ENCODE results near the gene CECR2.
"Not testable (repeated sequence)": the region's sequence is repeated elsewhere in the genome, so short reads cannot be mapped to it uniquely, and the experiment has no call there.

Gene CECR2

DNA sequence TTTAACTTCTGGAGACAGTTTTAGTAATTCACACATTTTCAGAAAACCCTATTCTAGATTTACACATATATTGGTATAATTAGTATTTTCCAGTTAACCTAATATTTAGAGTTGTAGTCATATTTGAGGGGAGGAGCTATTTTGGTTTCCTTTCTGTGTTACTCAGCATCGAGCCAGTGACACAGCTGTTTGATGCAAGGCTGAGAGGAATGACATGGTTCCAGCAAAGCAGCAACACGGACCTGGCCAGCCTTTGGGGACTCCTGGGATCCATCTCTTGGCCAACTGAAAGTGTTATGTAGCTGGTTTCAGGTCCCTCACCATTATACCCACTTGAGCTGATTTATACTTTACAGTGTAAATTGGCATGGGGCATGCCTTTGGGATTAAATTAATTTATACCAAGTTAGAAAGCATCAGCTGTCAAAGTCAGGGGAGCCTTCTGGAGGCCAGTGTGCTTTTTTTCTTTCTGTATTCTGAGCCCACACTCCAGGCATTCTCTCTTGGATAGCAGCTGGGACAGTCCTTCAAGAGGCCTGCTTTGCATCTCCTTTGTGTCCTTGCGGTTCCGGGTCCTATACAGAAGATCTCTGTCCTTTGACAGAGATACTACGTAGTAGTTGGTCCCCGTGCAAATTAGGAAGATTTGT lies 102.8 kb downstream of the CECR2 start:
- no peak for FAIRE-seq

DNA sequence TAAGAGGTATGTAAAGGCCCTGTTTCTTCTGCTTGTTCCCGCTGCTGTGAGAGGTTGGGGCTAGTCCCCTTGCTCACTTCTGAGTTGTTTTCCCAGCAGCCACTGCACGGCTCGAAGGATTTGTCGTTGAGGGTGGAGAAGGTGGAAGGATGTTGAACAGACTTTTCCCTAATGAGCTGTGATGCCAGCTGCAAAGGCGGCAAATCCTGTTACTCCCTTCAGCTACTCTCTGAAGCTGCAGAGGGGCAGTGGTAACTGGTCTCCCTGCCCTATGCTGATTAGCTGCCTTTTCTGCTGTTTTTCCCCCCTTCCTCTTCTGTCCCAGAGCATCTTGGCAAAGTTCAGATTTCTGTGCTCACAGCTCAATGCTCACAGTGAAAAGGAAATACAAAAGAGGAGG lies 103.7 kb downstream of the CECR2 start:
- FAIRE-seq = no peak

DNA sequence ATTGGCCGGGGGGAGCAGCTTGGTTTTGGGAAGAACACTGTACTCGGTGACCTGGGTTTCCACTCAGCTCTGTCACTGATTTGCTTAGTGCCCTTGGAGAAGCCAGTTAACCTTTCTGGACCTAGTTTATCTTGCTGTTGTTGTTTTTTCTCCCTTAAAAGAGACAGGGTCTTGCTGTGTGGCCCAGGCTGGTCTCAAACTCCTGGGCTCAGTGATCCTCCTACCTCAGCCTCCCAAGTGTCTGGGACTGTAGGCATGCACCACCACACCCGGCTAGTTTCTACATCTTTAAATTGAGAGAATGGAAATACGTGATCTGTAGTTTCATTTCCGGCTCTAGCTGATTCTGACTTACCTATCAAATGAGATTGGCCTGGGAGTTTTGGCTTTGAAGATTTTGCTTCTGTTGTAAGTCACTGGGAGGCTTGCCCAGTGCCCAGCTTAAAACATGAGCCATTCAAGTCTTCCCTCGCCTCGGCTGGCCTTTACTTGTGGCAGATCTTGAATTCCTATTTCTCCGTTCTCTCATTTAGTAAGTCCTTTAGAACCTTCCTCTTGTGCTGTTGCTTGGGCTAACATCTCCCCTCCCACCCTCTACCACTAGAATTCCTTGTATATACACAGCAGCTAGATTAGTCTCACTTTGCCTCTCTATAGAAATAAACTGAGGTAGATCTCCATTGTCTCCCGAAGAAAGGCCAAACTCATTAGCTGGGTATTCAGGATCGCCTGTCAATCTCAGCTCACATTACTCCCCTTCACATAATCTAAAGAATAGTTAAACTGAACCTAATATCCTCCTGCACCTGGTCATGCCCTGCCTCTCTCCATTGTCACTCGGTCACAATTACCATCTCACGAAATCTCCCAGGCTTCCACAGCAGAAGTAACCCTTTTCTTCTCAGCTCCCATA lies 106.3 kb downstream of the CECR2 start:
- FAIRE-seq = no peak

DNA sequence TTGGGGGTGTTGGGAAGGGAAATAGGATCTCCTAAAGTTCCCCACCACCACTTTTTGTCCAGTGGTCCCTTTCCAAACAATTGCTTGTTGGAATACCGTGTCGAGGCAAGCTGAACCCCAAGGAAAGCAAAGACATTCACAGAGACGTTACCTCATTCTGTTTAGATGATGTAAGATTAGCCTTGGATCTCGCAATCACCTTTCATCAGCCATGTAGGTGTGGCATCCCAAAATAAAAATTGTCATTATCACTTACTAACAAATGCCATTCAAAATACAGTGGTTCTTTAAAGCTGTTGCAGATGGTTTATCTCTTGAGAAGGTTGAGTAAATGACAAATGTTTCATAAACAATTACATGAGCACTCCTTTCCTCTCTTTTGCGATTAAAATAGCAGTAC lies 107.6 kb downstream of the CECR2 start:
- FAIRE-seq = no peak

DNA sequence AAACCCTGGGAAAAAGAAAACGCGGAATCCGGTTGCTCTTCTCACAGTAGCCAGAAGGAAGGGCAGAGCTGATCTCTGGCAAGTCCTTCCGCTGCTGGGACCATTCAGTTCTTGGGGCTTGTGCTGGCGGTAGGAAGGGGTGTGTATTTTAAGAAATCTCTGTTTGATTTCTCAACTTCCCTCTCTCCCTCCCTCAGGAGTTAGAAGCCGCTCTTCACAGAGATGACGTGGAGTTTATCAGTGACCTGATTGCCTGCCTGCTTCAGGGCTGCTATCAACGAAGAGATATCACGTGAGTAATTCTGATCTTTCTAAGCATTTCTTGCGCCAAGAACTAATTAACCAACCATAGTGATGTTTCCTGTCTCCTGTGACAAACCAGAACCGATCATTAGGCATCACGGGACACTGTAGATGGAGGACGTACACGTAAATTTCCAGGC lies 108.2 kb downstream of the CECR2 start:
- FAIRE-seq = no peak

DNA sequence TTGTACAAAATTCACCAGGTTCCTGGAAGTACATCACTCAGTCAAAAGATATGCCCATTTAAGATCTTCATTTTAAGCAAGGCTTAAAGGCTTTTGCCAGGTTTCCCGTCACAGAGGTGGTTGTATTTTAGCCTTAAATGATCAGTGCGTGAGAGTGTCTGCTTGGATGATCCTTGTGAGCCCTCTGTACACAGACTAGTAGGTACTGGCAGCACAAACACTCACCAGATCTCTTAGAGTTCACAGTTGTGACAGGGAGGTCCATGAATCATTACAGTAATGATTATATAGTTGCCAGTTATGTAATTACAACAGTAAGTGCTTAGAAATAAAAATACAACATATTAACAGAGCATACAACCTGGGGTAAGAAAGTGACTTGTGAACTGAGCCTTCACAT lies 109.9 kb downstream of the CECR2 start:
- no peak for FAIRE-seq

DNA sequence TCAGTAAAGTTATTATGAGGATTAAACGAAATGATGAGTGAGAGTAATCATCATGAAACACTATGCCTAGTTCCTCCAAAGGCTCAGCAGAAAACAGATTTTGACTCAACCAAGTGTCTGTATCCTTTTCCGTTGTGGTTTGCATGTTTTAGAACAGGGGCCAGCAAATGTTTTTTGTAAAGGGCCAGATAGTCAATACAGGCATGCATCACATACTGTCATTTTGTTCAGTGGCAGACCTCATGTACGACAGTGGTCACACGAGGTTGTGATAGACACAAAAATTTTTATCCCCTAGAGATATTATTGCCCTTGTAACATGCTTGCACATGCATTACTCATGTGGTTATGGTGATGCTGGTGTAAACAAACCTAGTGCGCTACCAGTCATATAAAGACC lies 112.2 kb downstream of the CECR2 start:
- no peak for FAIRE-seq

DNA sequence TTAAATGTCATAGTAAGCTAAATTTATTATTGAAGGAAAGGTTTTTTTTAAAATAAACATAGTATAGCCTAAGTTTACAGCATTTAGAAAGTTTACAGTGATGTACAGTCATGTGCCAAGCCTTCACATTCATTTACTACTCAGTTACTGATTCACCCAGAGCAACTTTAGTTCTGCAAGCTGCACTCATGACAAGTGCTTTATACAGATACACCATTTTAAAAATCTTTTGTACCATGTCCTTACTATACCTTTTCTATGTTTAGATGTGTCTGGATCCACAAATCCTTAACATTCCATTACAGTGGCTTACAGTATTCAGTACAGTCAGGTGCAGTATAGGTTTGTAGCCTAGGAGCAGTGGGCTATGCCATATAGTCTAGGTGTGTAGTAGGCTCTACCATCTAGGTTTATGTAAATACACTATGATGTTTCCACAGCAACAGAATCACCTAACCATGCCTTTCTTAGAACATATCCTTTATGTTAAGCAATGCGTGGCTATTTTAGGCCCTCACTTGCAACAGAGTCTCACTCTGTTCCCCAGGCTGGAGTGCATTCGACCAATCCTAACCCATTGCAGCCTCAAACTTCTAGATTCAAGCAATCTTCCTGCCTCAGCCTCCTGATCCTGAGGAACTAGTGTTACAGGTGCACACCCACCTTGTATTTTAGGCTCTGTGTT lies 114.6 kb downstream of the CECR2 start:
- FAIRE-seq = no peak

DNA sequence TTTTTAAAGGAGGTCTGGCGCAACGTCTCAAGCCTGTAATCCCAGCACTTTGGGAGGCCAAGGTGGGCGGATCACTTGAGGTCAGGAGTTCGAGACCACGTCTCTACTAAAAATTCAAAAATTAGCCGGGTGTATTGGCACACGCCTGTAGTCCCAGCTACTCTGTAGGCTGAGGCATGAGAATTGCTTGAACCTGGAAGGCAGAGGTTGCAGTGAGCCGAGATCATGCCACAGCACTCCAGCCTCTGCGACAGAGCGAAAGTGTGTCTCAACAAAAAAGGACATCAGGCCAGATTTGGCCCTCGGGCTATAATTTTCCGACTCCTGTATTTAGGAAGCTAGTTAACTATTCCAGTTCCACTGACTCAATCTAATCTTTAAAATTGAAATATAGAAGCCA lies 115.3 kb downstream of the CECR2 start:
- FAIRE-seq = no peak

DNA sequence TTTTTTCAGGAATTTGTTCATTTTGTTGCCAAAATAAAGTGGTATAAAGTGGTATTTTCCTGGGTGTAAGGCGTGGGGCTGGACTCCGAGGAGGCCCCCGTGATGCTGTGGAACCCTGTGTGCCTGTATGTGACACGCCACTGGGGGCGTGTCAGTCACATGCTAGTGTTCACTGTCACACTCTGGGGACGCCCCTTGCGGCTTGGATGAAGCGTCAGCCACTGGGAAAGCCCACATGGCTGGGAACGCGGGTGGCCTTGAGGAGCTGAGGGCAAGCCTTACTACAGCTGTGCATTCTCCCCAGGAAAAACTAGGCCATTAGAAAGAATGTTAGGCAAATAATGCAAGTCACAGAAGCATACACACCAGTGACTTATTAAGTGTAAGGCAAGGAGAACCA lies 117.1 kb downstream of the CECR2 start:
- FAIRE-seq = no peak

DNA sequence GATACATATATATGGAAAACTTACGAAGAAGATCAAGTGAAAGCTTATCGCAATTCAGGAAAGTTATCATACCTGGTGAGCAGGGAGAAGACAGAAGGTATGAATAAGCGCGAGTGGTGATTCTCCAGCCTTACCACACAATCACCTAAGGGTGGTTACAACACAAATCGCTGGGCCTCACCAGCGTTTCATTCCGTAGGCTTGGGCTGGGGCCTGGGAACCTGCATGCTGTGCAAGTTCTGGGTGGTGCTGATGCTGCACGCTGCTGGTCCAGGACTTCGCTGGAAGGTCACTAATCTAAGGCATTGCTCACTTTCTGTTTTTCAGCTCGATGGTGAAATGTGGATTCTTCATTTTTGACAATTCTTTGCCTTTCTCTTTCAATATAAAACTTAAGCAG lies 117.5 kb downstream of the CECR2 start:
- FAIRE-seq = no peak

DNA sequence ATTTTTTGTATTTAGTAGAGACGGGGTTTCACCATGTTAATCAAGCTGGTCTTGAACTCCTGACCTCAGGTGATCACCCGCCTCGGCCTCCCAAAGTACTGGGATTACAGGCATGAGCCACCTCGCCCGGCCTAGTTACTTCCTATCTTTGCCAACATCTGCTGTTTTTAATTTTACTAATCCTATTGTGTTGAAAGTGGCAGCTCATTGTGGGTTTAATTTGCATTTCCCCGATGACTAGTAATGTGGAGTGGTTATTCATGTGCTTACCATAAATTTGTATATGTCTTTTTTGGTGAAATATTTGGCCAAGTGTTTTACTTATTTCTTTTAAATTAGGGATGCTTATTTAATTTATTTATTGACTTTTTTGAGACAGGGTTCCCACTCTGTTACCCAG lies 119.8 kb downstream of the CECR2 start:
- no peak for FAIRE-seq

DNA sequence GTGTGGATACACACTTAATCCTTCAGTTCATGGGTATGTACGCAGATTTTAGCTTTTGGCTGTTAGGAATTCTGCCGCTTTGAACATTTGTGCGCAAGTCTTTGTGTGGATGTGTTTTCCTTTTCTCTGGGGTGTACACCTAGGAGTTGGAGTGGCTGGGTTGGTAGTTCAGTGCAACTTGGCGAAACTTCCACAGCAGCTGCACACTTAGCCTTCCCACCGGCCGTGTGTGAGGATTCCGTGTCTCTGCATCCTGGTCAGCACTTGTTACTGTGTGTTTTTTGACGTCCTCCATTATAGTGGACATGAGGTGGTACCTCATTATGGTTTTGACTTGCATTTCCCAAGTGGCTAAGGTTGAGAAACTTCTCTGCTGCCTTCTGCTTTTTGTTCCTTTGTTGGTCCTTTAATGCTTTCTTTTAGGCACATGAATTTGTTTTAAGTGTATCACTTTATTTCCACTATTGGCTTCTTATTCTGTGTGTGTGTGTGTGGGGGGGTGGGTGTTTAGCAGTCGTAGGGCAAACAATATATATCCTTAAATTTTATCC lies 121.9 kb downstream of the CECR2 start:
- FAIRE-seq = no peak

DNA sequence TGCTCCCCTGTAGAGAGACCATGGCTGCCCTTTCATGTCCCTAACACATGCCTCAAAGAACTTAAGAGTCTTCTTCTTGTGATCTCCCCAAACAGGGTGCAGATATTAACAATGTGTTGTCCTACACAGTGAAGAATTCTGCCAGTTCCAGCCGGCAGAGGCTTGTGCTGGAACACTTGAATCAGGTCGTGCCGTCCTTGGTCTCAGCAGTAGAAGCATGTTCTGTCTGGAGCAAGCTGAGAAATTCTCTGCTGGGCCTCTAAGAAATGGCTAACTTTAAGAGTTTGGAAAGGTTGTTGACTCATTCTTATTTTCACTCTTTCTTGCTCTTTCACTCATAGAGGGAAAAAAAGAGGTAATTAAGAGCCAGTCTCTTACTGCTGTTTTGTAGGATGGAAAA lies 123.0 kb downstream of the CECR2 start:
- FAIRE-seq = no peak

DNA sequence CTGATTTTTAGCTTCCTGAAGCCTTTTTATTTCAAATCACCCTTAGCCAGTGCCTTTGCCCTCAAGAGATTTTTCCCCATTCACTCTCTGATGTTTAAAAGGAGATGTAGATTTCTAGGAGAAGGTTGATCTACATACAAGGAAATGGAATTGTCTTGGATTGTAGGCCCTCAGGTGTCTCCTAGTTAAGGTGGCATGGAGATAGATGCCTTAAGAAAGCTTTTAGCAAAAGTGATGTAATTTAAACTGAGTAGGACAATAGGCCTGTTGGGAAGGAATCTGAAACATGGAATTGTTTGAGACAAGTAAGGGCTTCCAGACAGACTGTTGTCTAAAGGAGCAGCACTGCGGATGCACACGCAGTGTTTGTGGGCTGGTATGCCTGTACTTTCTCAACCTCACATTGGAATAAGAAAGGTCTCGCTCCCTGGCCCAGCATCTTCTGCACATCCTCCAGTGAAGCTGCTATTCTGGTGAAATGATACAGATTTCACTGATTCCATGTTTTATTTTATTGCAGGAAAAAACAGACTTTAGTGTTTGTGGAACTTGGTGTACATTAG lies 124.2 kb downstream of the CECR2 start:
- FAIRE-seq = no peak

DNA sequence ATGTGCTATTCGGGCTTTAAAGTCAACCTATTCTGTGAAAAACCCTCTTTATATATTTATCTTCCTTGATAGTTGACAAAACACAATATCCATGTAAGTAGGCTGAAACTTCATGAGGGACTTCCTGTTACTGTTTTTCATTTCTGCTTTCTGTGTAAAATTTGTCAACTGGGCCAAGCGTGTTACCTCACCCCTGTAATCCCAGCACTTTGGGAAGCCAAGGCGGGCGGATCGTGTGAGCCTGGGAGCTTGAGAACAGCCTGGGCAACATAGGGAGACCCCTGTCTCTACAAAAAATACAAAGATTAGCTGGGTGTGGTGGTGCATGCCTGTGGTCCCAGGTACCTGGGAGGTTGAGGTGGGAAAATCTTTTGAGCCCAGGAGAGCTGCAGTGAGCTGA lies 127.6 kb downstream of the CECR2 start:
- no peak for FAIRE-seq

DNA sequence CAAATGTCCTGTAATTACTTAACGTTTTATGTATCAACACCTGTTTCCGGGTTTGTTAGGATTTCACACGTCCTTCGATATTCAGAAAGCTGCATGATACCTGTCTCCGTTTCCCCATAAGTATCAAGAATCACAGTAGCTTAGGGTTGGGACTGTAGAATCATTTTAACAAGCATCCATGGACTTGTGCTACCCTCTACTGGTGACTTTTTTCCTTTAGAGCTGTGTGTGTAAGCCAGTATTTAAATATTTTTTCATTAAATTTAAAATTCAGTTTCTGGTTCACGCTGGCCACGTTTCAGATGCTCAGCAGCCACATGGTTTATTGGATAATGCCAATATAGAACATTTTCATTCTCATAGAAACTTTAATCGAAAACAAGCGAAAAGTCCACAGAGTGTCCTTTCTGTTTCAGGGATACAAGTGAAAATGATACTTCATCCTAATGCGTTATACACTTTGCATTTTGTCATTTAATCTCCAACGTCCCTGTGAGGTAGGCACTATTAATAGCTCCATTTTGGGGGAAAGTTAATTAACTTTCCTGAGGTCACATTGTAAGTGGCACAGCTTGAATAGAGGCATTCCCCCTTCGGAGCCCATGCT lies 132.5 kb downstream of the CECR2 start:
- FAIRE-seq = peak; percentile 82

DNA sequence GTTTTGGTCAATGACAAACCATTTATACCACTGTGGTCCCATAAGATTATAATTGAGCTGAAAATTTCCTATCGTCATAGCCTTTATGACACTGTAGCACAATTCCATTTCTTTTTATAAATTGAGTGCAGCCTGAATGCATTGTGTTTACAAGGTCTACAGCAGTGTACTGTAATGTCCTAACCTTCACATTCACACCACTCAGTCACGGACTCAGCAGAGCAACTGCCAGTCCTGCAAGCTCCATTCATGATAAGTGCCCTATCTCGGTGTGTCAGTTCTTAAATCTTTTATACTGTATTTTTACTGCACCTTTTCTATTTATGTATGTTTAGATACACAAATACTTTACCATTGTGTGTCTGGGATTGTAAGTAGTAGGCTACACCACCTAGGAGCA lies 138.8 kb downstream of the CECR2 start:
- FAIRE-seq = no peak

DNA sequence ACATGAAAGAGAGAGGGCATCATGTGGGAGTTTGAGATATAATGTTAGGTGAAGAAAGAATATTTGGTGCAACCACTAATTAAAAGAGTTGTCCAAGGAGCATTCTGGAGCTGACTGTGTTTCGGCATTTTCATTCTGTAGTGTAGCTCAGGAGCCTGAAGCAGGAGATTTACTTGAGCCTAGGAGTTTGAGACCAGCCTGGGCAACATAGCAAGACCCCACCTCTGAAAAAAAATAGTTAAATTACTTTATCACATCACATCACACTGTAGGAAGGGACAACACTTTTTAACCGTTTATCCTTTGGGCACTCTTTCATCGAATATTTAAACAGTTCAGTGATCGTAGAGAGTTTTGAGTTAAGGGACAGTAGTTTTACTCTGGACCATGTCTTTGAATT lies 143.7 kb downstream of the CECR2 start:
- no peak for FAIRE-seq

DNA sequence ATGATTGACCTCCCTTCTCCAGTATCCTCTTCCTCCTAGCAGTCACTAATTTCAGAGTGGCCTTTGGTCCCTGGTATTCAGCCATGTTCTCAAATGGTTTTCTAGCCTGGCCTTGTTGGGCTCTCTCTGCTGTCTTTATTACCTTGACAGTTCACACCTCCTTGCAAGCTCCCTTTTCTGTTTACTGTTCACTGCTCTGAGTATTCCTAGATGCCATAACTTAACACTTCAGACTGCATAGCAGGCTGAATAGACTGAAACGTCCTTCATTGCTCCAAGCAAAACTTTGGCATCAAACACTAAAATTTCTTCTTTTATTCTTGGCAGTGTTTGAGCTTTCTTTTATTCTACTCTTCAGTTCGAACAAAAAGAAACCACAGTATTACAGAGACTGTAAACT lies 144.4 kb downstream of the CECR2 start:
- FAIRE-seq = no peak

DNA sequence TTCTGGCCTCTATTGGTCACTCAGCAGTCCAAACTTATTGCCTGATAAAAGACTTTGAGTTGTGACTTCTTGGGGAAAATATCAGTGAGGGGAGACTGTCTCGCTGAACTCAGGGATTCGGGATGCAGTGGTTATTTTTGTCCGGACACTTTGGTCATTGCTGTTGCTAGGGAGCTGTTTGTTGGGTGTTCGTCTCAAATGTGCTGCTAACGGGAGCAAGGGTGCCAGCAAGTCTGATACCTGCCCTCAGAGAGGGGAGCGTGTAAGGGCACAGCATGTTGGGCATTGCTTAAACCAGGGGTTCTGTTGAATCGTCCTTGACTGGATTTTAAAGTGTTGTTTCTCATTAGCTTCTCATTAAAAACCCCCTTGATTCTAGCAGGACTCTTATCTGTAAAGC lies 144.8 kb downstream of the CECR2 start:
- FAIRE-seq = no peak

DNA sequence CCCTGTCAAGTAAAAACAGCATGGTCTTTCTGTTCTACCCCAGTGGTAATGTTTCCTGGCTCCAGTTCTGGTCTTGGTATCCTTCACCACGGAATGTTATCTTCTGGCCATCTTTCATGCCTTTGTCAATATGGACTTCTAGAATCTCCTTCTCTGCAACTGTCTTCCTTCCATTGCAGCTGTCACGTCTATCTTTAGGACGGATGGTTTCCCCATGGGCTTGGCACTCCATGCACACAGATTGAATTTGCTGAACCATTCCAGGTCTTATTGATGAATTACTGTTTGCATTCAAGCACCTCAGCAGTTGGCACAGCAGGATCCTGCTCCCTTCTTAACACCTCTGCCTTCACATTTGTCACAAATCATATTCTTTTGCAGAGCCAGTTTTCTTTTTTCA lies 149.1 kb downstream of the CECR2 start:
- no peak for FAIRE-seq

DNA sequence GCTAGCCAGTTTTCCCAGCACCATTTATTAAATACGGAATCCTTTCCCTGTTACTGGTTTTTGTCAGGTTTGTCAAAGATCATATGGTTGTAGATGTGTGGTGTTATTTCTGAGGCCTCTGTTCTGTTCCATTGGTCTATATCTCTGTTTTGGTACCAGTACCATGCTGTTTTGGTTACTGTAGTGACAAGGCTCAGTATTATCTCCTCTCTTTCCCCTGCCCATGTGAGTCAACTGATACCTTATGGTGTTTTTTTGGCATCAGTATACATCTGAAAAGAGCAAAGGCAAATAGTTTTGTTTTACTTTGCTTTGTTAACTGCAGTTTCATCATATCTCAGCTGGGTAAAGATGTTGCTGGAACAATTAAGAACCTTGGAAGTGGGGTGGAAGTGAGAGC lies 152.7 kb downstream of the CECR2 start:
- FAIRE-seq = not testable (repeated sequence)

Measured in endometrium (tissue), 2 donors.